Measurements from ENCODE around the gene ARHGEF7. TPM values are rescaled to one million over a fixed set of nuclear protein-coding genes. Genes with fewer than 3 reads are reported as not detected.

ARHGEF7 gene
- total RNA-seq, result 10 to 100 TPM; 57.1 to 63.6 TPM

GRCh38 chr13:111115061-111115964, at the start of gene ARHGEF7:
Gene ARHGEF7, plus strand, starts transcription at chr13:111115310. Its CDS starts 217 bp downstream, at chr13:111115527.

GRCh38 chr13:111319998-111320911, 205.1 kb downstream of the ARHGEF7 start, which contains the start of gene TEX29:
Gene TEX29, plus strand, starts transcription at chr13:111320642. Its CDS starts 249 bp downstream, at chr13:111320891.

Other genes starting within 250 kb of the ARHGEF7 start
- gene ANKRD10, start 200.2 kb upstream of the ARHGEF7 start, total RNA-seq, result 10 to 100 TPM; 71.9 to 96.9 TPM
- not detected for gene TEX29, start 205.3 kb downstream of the ARHGEF7 start, total RNA-seq

All from melanocyte of skin (primary cell).